ENCODE data around the gene CFB. TPM values are rescaled to one million over a fixed set of nuclear protein-coding genes. Genes with fewer than 3 reads are reported as not detected.

Gene CFB
- total RNA-seq, 2 experiments from 2014 or later = 0.76 to 0.82 TPM

GRCh38 chr6:31940256-31940664 lies 5.6 kb upstream of the CFB start:
- Mint-ChIP-seq H3K27ac (no peak overlapping the region), H3K4me1 (ENCODE audit: low read depth) (peaks cover 2% of the 10 kb centered on the region), H3K27me3 (peaks cover 16% of the 10 kb centered on the region), H3K36me3 (no peaks in the 10 kb centered on the region), H3K4me3 (no peak overlapping the region), H3K9me3 (no peaks in the 10 kb centered on the region)
- CTCF ChIA-PET = interaction anchor here (1.4 to 2.2 kb wide), 3 partner anchors 12 to 170 kb away, joined by 3 to 7 read pairs (median 3); no protein-coding TSS in a partner anchor
- intact Hi-C loops (cut with micrococcal nuclease) = no loop called here
- DNase-seq = no peak
- POLR2A ChIA-PET = no interaction called here

- no peaks in the 10 kb centered on the region for H3K36me3 Mint-ChIP-seq
- no peak overlapping the region for H3K27ac Mint-ChIP-seq
- peaks cover 8% of the 10 kb centered on the region for H3K4me1 Mint-ChIP-seq (ENCODE audit: low read depth)
- H3K9me3 Mint-ChIP-seq = no peaks in the 10 kb centered on the region
- ChIA-PET CTCF (interaction anchor here (1.9 kb wide), 1 partner anchor 9 kb away, joined by 5 read pairs; no protein-coding TSS in a partner anchor), POLR2A (no interaction called here)
- H3K4me3 Mint-ChIP-seq = no peak overlapping the region
- H3K27me3 Mint-ChIP-seq = peaks cover 16% of the 10 kb centered on the region
- intact Hi-C loops (cut with micrococcal nuclease) = no loop called here
- no peak for DNase-seq
These were observed 2.2 kb upstream of the CFB start for GRCh38 chr6:31943742-31944141.

- Mint-ChIP-seq H3K36me3 (no peaks in the 10 kb centered on the region), H3K4me3 (no peak overlapping the region), H3K27me3 (peaks cover 16% of the 10 kb centered on the region), H3K9me3 (no peaks in the 10 kb centered on the region), H3K27ac (no peak overlapping the region), H3K4me1 (ENCODE audit: low read depth) (peaks cover 8% of the 10 kb centered on the region)
- POLR2A ChIA-PET = no interaction called here
- CTCF ChIA-PET = interaction anchor here (1.1 kb wide), 1 partner anchor 102 kb away, joined by 3 read pairs; no protein-coding TSS in a partner anchor
- DNase-seq = no peak
- intact Hi-C loops (cut with micrococcal nuclease) = no loop called here
These were observed 765 bp upstream of the CFB start for GRCh38 chr6:31945154-31945506.

- DNase-seq = no peak
- H3K36me3 Mint-ChIP-seq = no peaks in the 10 kb centered on the region
- peaks cover 16% of the 10 kb centered on the region for H3K27me3 Mint-ChIP-seq
- ChIA-PET POLR2A (no interaction called here), CTCF (interaction anchor here (1.1 kb wide), 1 partner anchor 101 kb away, joined by 3 read pairs; no protein-coding TSS in a partner anchor)
- H3K4me1 Mint-ChIP-seq (ENCODE audit: low read depth) = peaks cover 8% of the 10 kb centered on the region
- intact Hi-C loops (cut with micrococcal nuclease) = no loop called here
- no peak overlapping the region for H3K27ac Mint-ChIP-seq
- no peak overlapping the region for H3K4me3 Mint-ChIP-seq
- H3K9me3 Mint-ChIP-seq = no peaks in the 10 kb centered on the region
These were observed 533 bp downstream of the CFB start for GRCh38 chr6:31946370-31946885.

GRCh38 chr6:31947070-31947675 lies 1.3 kb downstream of the CFB start:
- DNase-seq = no peak
- H3K4me1 Mint-ChIP-seq (ENCODE audit: low read depth) = peaks cover 8% of the 10 kb centered on the region
- H3K9me3 Mint-ChIP-seq = no peaks in the 10 kb centered on the region
- no peaks in the 10 kb centered on the region for H3K36me3 Mint-ChIP-seq
- CTCF ChIA-PET = no interaction called here
- no peak overlapping the region for H3K4me3 Mint-ChIP-seq
- POLR2A ChIA-PET = no interaction called here
- peaks cover 16% of the 10 kb centered on the region for H3K27me3 Mint-ChIP-seq
- no peak overlapping the region for H3K27ac Mint-ChIP-seq
- intact Hi-C loops (cut with micrococcal nuclease) = no loop called here

- H3K27me3 Mint-ChIP-seq = peaks cover 9% of the 10 kb centered on the region
- CTCF ChIA-PET = interaction anchor here (0.6 kb wide), 1 partner anchor 30 kb away, joined by 4 read pairs; no protein-coding TSS in a partner anchor
These were observed 2.0 kb downstream of the CFB start for GRCh38 chr6:31947864-31948263.

GRCh38 chr6:31948306-31948705 lies 2.4 kb downstream of the CFB start:
- peaks cover 8% of the 10 kb centered on the region for H3K4me1 Mint-ChIP-seq (ENCODE audit: low read depth)
- no peak overlapping the region for H3K4me3 Mint-ChIP-seq
- H3K27ac Mint-ChIP-seq = no peak overlapping the region
- intact Hi-C loops (cut with micrococcal nuclease) = no loop called here
- POLR2A ChIA-PET = no interaction called here
- peaks cover 9% of the 10 kb centered on the region for H3K27me3 Mint-ChIP-seq
- CTCF ChIA-PET = interaction anchor here (0.6 kb wide), 1 partner anchor 29 kb away, joined by 4 read pairs; no protein-coding TSS in a partner anchor
- DNase-seq = no peak
- no peaks in the 10 kb centered on the region for H3K9me3 Mint-ChIP-seq
- H3K36me3 Mint-ChIP-seq = peaks cover 6% of the 10 kb centered on the region

More at GRCh38 chr6:31947864-31948263, 2.0 kb downstream of the CFB start:
- no peak overlapping the region for H3K4me3 Mint-ChIP-seq
- peaks cover 8% of the 10 kb centered on the region for H3K4me1 Mint-ChIP-seq (ENCODE audit: low read depth)
- peaks cover 2% of the 10 kb centered on the region for H3K36me3 Mint-ChIP-seq
- intact Hi-C loops (cut with micrococcal nuclease) = no loop called here
- no peak for DNase-seq
- no peak overlapping the region for H3K27ac Mint-ChIP-seq
- no peaks in the 10 kb centered on the region for H3K9me3 Mint-ChIP-seq
- POLR2A ChIA-PET = no interaction called here

- H3K27ac Mint-ChIP-seq = no peak overlapping the region
- no peak for DNase-seq
- no peak overlapping the region for H3K4me3 Mint-ChIP-seq
These were observed 3.0 kb downstream of the CFB start for GRCh38 chr6:31948753-31949413.

GRCh38 chr6:31949926-31950548 lies 4.1 kb downstream of the CFB start:
- Mint-ChIP-seq H3K4me1 (ENCODE audit: low read depth) (peaks cover 8% of the 10 kb centered on the region), H3K27me3 (no peaks in the 10 kb centered on the region), H3K9me3 (no peaks in the 10 kb centered on the region), H3K27ac (peak overlapping the region; percentile 28), H3K4me3 (no peak overlapping the region), H3K36me3 (peaks cover 20% of the 10 kb centered on the region)
- POLR2A ChIA-PET = interaction anchor here (0.6 kb wide), 1 partner anchor 102 kb away, joined by 4 read pairs; no protein-coding TSS in a partner anchor
- CTCF ChIA-PET = no interaction called here
- DNase-seq = no peak
- intact Hi-C loops (cut with micrococcal nuclease) = loop anchor here (5.0 kb wide), 1 partner anchor 268 kb away; the partner anchor contains the start of gene LY6G5C

More at GRCh38 chr6:31948753-31949413, 3.0 kb downstream of the CFB start:
- POLR2A ChIA-PET = interaction anchor here (0.9 kb wide), 1 partner anchor 11 kb away, joined by 3 read pairs; the partner anchor contains the start of gene SKIC2
- intact Hi-C loops (cut with micrococcal nuclease) = no loop called here
- CTCF ChIA-PET = no interaction called here
- H3K27me3 Mint-ChIP-seq = peaks cover 7% of the 10 kb centered on the region
- H3K9me3 Mint-ChIP-seq = no peaks in the 10 kb centered on the region
- peaks cover 8% of the 10 kb centered on the region for H3K4me1 Mint-ChIP-seq (ENCODE audit: low read depth)
- H3K36me3 Mint-ChIP-seq = peaks cover 11% of the 10 kb centered on the region

GRCh38 chr6:31952140-31952805 lies 6.4 kb downstream of the CFB start:
- H3K36me3 Mint-ChIP-seq = peaks cover 23% of the 10 kb centered on the region

GRCh38 chr6:31952890-31953289 lies 7.0 kb downstream of the CFB start:
- Mint-ChIP-seq H3K27me3 (no peaks in the 10 kb centered on the region), H3K4me3 (no peak overlapping the region), H3K9me3 (no peaks in the 10 kb centered on the region), H3K36me3 (peaks cover 23% of the 10 kb centered on the region), H3K4me1 (ENCODE audit: low read depth) (peaks cover 10% of the 10 kb centered on the region), H3K27ac (peak overlapping the region; percentile 20)
- CTCF ChIA-PET = interaction anchor here (0.7 to 2.3 kb wide), 22 partner anchors 9 to 282 kb away, joined by 3 to 18 read pairs (median 4); partner anchors contain the start of genes DXO, EHMT2, LSM2 and LY6G5C
- POLR2A ChIA-PET = no interaction called here
- DNase-seq = no peak
- intact Hi-C loops (cut with micrococcal nuclease) = loop anchor here (5.0 kb wide), 1 partner anchor 271 kb away; the partner anchor contains the start of gene LY6G5C

More at GRCh38 chr6:31952140-31952805, 6.4 kb downstream of the CFB start:
- POLR2A ChIA-PET = no interaction called here
- CTCF ChIA-PET = interaction anchor here (0.6 to 2.3 kb wide), 24 partner anchors 9 to 281 kb away, joined by 3 to 18 read pairs (median 4); partner anchors contain the start of genes DXO, EHMT2, LSM2 and LY6G5C
- DNase-seq = peak; percentile 59
- Mint-ChIP-seq H3K27ac (peak overlapping the region; percentile 20), H3K9me3 (no peaks in the 10 kb centered on the region), H3K4me3 (no peak overlapping the region), H3K27me3 (no peaks in the 10 kb centered on the region), H3K4me1 (ENCODE audit: low read depth) (peaks cover 4% of the 10 kb centered on the region)
- intact Hi-C loops (cut with micrococcal nuclease) = loop anchor here (5.0 kb wide), 1 partner anchor 270 kb away; the partner anchor contains the start of gene LY6G5C
